ENCODE data around the gene NBDY. TPM values are rescaled to one million over a fixed set of nuclear protein-coding genes. Genes with fewer than 3 reads are reported as not detected.
"Not testable (repeated sequence)": the region's sequence is repeated elsewhere in the genome, so short reads cannot be mapped to it uniquely, and the experiment has no call there.

NBDY gene
- total and polyA plus RNA-seq, 11 donors, result 10.4 to 33.5 (median 26.2) TPM

DNA sequence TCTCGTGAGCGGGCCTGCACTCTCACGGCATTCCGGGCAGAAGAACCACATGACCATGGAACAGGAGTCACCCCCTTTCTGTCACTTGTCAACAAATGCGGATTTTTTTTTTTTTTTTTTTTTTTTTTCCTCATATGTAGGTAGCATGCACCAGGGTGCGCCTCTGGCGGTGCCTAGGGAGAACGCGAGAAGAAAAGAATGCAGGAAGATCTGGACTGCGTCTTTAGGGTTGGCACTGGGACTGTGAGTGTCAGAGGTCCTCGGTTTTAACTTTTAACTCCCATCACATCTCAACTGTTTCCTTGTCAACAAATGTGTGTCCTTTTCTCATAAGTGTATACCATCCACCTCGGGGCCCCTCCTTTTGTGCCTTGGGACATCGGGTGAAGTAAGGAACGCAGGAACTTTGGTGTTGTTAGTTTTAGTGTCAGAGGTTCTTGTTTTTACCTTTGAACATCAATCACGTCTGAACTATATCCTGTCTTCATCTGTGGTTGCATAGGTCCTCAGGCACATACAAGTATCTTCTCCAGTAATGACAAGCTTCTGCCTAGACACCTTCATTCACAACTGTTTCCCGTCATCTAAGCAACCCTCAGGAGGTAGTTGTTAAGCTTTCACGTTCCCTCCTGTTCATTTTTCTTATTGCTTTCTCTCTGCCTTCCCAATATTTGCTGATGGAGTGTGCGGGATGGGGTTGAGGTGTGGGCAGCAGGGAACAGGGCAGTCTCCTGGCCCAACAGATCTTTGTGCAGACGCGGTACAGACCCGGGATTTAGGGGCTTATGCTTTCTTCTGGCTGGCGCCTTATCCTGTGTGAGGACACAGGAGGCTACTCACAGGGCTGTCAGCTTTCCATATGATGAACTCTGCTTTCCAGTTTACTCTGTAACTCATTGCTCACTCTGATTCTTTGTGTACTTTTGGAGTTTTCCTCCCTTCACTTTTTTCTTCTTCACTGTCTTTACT lies 51.9 kb downstream of the NBDY start:
- ATAC-seq; H3K36me3 ChIP-seq; DNase-seq; H3K27me3 ChIP-seq; H3K9me3 ChIP-seq; intact Hi-C loops (cut with DNase I); H3K27ac ChIP-seq; H3K4me3 ChIP-seq: not testable (repeated sequence)
- peaks cover 0 to 22% (median 0%) of the 10 kb centered on the region in 12 donors for H3K4me1 ChIP-seq
- 80 to 86% (median 83%) methylated on average over 12 to 16 of the region's 22 CpGs for WGBS, 4 donors

GRCh38 chrX:56782352-56782751 lies 53.3 kb downstream of the NBDY start:
- Histone ChIP-seq H3K36me3 (peaks cover 0 to 1% (median 0%) of the 10 kb centered on the region in 9 donors), H3K27ac (peak overlapping the region in 2 of 12 donors; percentile 58 to 87), H3K4me3 (no peak overlapping the region), H3K4me1 (peaks cover 0 to 22% (median 0%) of the 10 kb centered on the region in 12 donors), H3K27me3 (no peaks in the 10 kb centered on the region), H3K9me3 (no peaks in the 10 kb centered on the region)
- TF ChIP-seq POLR2A (IDR thresholded peaks at IDR 0.05) (no peak), CTCF (IDR thresholded peaks at IDR 0.05) (no peak)
- intact Hi-C loops (cut with DNase I), result no loop called here
- ATAC-seq, result no peak
- DNase-seq, result no peak
- WGBS, 4 donors, result 34 to 52% (median 48%) methylated on average over 2 of the region's 2 CpGs

DNA sequence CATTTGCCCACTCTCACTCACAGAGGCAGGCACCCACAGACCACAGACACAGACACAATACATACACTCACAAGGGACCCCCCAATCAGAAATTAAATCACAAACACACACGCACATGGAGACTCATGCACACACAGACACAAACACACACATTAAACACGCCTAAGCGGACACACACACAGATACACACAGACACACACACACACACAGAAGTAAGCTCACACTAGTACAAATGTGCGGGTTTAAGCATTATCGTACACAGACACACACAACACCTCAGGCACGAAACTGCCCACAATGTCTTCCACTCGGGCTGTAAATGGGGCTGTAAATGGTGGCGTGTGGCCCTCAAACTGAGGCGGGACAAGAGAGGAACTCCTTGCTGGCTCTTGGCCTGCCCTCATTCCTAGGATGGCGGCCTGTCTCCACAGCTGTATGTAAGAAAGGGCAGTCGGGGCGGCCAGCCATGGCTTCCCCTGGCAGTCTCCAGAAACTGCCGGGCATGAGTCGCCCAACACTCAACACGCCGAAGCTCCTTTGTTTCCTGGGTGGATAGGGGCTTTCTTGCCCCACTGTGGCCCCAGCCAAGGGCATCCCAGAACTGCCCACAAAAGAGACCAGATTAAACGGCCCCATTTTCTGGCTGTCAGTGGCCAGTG lies 53.9 kb downstream of the NBDY start:
- H3K9me3 ChIP-seq, result no peaks in the 10 kb centered on the region
- H3K27ac ChIP-seq, result peak overlapping the region in 5 of 12 donors; percentile 58 to 87 (median 81)
- DNase-seq (peak in 2 of 5 donors; percentile 52 to 57), ATAC-seq (peak in 1 of 4 donors; percentile 39)
- peak overlapping the region in 4 of 12 donors; percentile 5 to 53 (median 50) for H3K4me3 ChIP-seq
- peaks cover 0 to 3% (median 0%) of the 10 kb centered on the region in 9 donors for H3K36me3 ChIP-seq
- H3K4me1 ChIP-seq, result peaks cover 0 to 22% (median 0%) of the 10 kb centered on the region in 12 donors
- intact Hi-C loops (cut with DNase I), result no loop called here
- WGBS, 4 donors, result 67 to 95% (median 84%) methylated on average over 15 to 17 of the region's 17 CpGs
- TF ChIP-seq CTCF (IDR thresholded peaks at IDR 0.05), result no peak
- no peaks in the 10 kb centered on the region for H3K27me3 ChIP-seq

- H3K27ac ChIP-seq, result peak overlapping the region in 5 of 12 donors; percentile 58 to 87 (median 81)
- H3K9me3 ChIP-seq, result no peaks in the 10 kb centered on the region
- peaks cover 0 to 25% (median 0%) of the 10 kb centered on the region in 12 donors for H3K4me1 ChIP-seq
- H3K27me3 ChIP-seq, result no peaks in the 10 kb centered on the region
- WGBS, 4 donors, result 48 to 94% (median 83%) methylated on average over 8 to 12 of the region's 12 CpGs
- intact Hi-C loops (cut with DNase I), result no loop called here
- DNase-seq (peak in 2 of 5 donors; percentile 83 to 84), ATAC-seq (peak in 2 of 4 donors; percentile 42 to 66)
- H3K4me3 ChIP-seq, result peak overlapping the region in 4 of 12 donors; percentile 5 to 53 (median 50)
- H3K36me3 ChIP-seq, result peaks cover 0 to 3% (median 0%) of the 10 kb centered on the region in 9 donors
- TF ChIP-seq CTCF (IDR thresholded peaks at IDR 0.05) (peak in 4 of 12 donors; percentile 22 to 61 (median 38)), POLR2A (IDR thresholded peaks at IDR 0.05) (no peak)
Observed at GRCh38 chrX:56783450-56783831, 54.4 kb downstream of the NBDY start.
